Measurements from ENCODE around the gene SUMO2. TPM values are rescaled to one million over a fixed set of nuclear protein-coding genes. Genes with fewer than 3 reads are reported as not detected.

SUMO2 gene
- total RNA-seq = 616 and 633 TPM in 2 replicates
- long read RNA-seq, transcript SUMO2-202 (4 exons, 3,190 nt) = major isoform, 354 of 364 reads
- long read RNA-seq, partial matches to known transcripts = 1 of 364 reads
- long read RNA-seq, other reads (novel, unspliced or antisense) = 4 of 364 reads

- Mint-ChIP-seq H3K4me1 (ENCODE audit: low read depth) (peaks cover 9% of the 10 kb centered on the region), H3K9me3 (ENCODE audit: low read depth) (no peaks in the 10 kb centered on the region), H3K27ac (peak within 1 kb of the TSS; percentile 97), H3K27me3 (no peaks in the 10 kb centered on the region), H3K36me3 (ENCODE audit: insufficient read depth) (peaks cover 4% of the 10 kb centered on the region), H3K4me3 (ENCODE audit: low read depth) (peak within 1 kb of the TSS; percentile 88)
- TF ChIP-seq CTCF (IDR thresholded peaks at IDR 0.05; ENCODE audit: unreplicated experiment) = no peak
- DNase-seq (ENCODE audit: low spot score, unreplicated experiment) = peak; percentile 91
Measured at GRCh38 chr17:75182569-75183436, at the start of gene SUMO2. Gene SUMO2 (minus strand): TSS chr17:75182959. CDS start chr17:75182834, 125 bp downstream.

- TF ChIP-seq CTCF (IDR thresholded peaks at IDR 0.05; ENCODE audit: unreplicated experiment) = no peak
- Mint-ChIP-seq H3K9me3 (ENCODE audit: low read depth) (no peaks in the 10 kb centered on the region), H3K4me3 (ENCODE audit: low read depth) (no peak overlapping the region), H3K36me3 (ENCODE audit: insufficient read depth) (peaks cover 11% of the 10 kb centered on the region), H3K4me1 (ENCODE audit: low read depth) (no peaks in the 10 kb centered on the region), H3K27me3 (no peaks in the 10 kb centered on the region), H3K27ac (no peak overlapping the region)
- DNase-seq (ENCODE audit: low spot score, unreplicated experiment) = no peak
Measured at GRCh38 chr17:75231741-75232464, 49.1 kb upstream of the SUMO2 start.

- Mint-ChIP-seq H3K4me3 (ENCODE audit: low read depth) (no peak overlapping the region), H3K27me3 (no peaks in the 10 kb centered on the region), H3K4me1 (ENCODE audit: low read depth) (no peaks in the 10 kb centered on the region), H3K9me3 (ENCODE audit: low read depth) (no peaks in the 10 kb centered on the region), H3K27ac (no peak overlapping the region), H3K36me3 (ENCODE audit: insufficient read depth) (peaks cover 11% of the 10 kb centered on the region)
- no peak for TF ChIP-seq CTCF (IDR thresholded peaks at IDR 0.05; ENCODE audit: unreplicated experiment)
- no peak for DNase-seq (ENCODE audit: low spot score, unreplicated experiment)
Measured at GRCh38 chr17:75231071-75231470, 48.3 kb upstream of the SUMO2 start.

GRCh38 chr17:75228847-75229246, 46.1 kb upstream of the SUMO2 start:
- Mint-ChIP-seq H3K27me3 (no peaks in the 10 kb centered on the region), H3K9me3 (ENCODE audit: low read depth) (no peaks in the 10 kb centered on the region), H3K4me1 (ENCODE audit: low read depth) (no peaks in the 10 kb centered on the region), H3K36me3 (ENCODE audit: insufficient read depth) (peaks cover 5% of the 10 kb centered on the region), H3K27ac (no peak overlapping the region), H3K4me3 (ENCODE audit: low read depth) (no peak overlapping the region)
- no peak for DNase-seq (ENCODE audit: low spot score, unreplicated experiment)
- no peak for TF ChIP-seq CTCF (IDR thresholded peaks at IDR 0.05; ENCODE audit: unreplicated experiment)

- H3K27ac Mint-ChIP-seq = no peak overlapping the region
- no peak overlapping the region for H3K4me3 Mint-ChIP-seq (ENCODE audit: low read depth)
- peaks cover 5% of the 10 kb centered on the region for H3K36me3 Mint-ChIP-seq (ENCODE audit: insufficient read depth)
- no peaks in the 10 kb centered on the region for H3K27me3 Mint-ChIP-seq
- H3K9me3 Mint-ChIP-seq (ENCODE audit: low read depth) = no peaks in the 10 kb centered on the region
- TF ChIP-seq CTCF (IDR thresholded peaks at IDR 0.05; ENCODE audit: unreplicated experiment) = no peak
- no peaks in the 10 kb centered on the region for H3K4me1 Mint-ChIP-seq (ENCODE audit: low read depth)
- no peak for DNase-seq (ENCODE audit: low spot score, unreplicated experiment)
Measured at GRCh38 chr17:75228305-75228704, 45.5 kb upstream of the SUMO2 start.
